Measurements from ENCODE around the gene COQ7.

COQ7 gene

DNA sequence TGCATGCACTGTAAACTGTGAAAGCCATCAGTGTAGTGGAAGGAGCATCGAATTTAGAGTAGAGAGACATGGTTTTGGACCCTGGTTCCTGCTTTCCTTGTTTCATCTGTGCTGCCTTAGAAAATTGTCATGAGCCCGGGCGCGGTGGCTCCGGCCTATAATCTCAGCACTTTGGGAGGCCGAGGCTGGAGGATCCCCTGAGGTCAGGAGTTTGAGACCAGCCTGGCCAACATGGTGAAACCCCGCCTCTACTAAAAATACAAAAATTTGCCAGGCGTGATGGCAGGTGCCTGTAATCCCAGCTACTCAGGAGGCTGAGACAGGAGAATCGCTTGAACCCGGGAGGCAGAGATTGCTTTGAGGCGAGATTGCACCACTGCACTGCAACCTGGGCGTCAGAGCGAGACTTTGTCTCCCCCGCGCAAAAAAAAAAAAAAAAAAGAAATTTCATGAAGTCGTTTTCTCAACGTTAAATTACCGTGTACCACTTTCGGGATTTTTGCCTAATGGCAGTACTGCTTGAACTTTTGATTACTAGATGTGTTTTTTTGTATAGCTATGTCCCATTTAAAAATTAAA is 912 bp downstream of the COQ7 start:
- Histone ChIP-seq H3K4me1 (ENCODE audit: control insufficient read depth in 2 of 2, insufficient read depth in 1 of 2, low read depth in 1 of 2, low read length in 2 of 2) (no peaks in the 10 kb centered on the region), H3K23ac (ENCODE audit: low read depth, low read length, poor library complexity) (peak overlapping the region; percentile 73), H3K79me1 (ENCODE audit: low read depth, low read length) (peaks cover 5% of the 10 kb centered on the region), H3K9ac (ENCODE audit: low read depth, low read length, poor library complexity) (peak overlapping the region; percentile 50), H2AK5ac (ENCODE audit: low read depth, low read length) (no peak overlapping the region), H3K36me3 (replicated peaks in 1 of 2; ENCODE audit: control insufficient read depth in 2 of 2, insufficient read depth in 2 of 2, low read length in 2 of 2) (peaks cover 4 to 18% of the 10 kb centered on the region in 2 donors), H3K9me3 (replicated peaks in 1 of 2; ENCODE audit: control insufficient read depth in 2 of 2, insufficient read depth in 1 of 2, low read depth in 1 of 2, low read length in 2 of 2) (no peaks in the 10 kb centered on the region), H2AFZ (ENCODE audit: low read length) (peak overlapping the region; percentile 99), H3K27ac (replicated peaks; ENCODE audit: low read length) (no peak overlapping the region), H3K4me2 (ENCODE audit: insufficient read depth, low read length, poor library complexity, severe bottlenecking) (peak overlapping the region; percentile 83), H3K18ac (ENCODE audit: low read length) (no peak overlapping the region), H2BK5ac (ENCODE audit: low read length) (peak overlapping the region; percentile 98), H3K4me3 (ENCODE audit: low read length in 2 of 2) (peak overlapping the region; percentile 66 to 94), H3K14ac (ENCODE audit: low read length) (no peak overlapping the region), H4K91ac (ENCODE audit: low read depth, low read length, poor library complexity) (no peak overlapping the region), H3K27me3 (ENCODE audit: control insufficient read depth in 3 of 3, insufficient read depth in 3 of 3, low read depth in 1 of 3, low read length in 3 of 3) (no peaks in the 10 kb centered on the region), H4K8ac (ENCODE audit: low read depth, low read length) (no peak overlapping the region), H2BK12ac (ENCODE audit: low read length) (no peak overlapping the region), H2BK120ac (ENCODE audit: low read depth, low read length) (no peak overlapping the region), H2BK15ac (ENCODE audit: low read length) (no peak overlapping the region), H3K4ac (ENCODE audit: low read length) (no peak overlapping the region)
- no CpG with 5 or more reads among the region's 19 CpGs for WGBS, 2 donors (ENCODE audit: extremely low coverage in 2 of 2, insufficient read length in 2 of 2, insufficient replicate concordance in 1 of 2)
- no peak for DNase-seq (ENCODE audit: low spot score)

DNA sequence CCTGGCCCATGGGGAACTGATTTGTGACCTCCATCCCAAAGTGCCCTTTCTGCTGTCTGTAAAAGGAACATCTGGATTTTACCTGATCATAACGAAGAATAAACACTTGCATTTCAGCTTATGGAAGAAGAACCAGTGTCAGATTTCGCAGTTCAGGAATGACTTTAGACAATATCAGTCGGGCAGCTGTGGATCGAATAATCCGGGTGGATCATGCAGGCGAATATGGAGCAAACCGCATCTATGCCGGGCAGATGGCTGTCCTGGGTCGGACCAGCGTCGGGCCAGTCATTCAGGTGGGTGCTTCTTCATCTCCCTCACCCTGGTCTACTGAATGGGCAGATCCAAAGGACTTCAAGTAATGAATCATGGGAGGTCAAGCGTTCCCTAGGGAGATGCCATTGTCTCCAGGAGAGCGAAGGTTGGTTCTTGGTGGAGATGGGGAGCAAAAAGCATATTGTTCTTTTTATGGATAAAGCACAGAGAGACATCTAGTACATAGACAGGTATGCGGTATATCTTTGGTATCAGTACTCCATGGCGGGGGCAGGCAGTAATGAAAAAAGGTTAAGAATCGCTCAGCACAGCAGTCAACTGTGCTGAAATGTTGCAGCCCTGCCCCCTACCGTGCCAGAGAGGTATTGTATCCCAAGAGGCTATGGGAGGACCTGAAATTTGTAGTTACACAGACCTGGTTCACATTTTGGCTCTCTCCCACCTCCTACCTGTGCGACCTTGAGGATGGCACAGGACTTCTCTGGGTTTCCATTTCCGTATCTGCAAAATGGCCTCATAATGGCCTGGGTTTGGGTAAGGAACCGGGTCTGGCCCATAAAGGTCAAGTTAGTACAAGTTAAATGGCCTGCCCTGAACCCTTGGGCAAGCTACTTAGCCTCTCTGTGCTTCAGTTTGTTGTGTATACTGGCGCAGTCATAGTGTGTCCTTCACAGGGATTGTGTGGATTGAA is 4.7 kb downstream of the COQ7 start:
- Histone ChIP-seq H3K4ac (ENCODE audit: low read length) (no peak overlapping the region), H3K27ac (replicated peaks; ENCODE audit: low read length) (no peak overlapping the region), H3K14ac (ENCODE audit: low read length) (no peak overlapping the region), H3K79me1 (ENCODE audit: low read depth, low read length) (peaks cover 5% of the 10 kb centered on the region), H4K8ac (ENCODE audit: low read depth, low read length) (no peak overlapping the region), H3K36me3 (replicated peaks in 1 of 2; ENCODE audit: control insufficient read depth in 2 of 2, insufficient read depth in 2 of 2, low read length in 2 of 2) (peaks cover 10 to 50% of the 10 kb centered on the region in 2 donors), H3K9me3 (replicated peaks in 1 of 2; ENCODE audit: control insufficient read depth in 2 of 2, insufficient read depth in 1 of 2, low read depth in 1 of 2, low read length in 2 of 2) (no peaks in the 10 kb centered on the region), H3K18ac (ENCODE audit: low read length) (no peak overlapping the region), H3K4me2 (ENCODE audit: insufficient read depth, low read length, poor library complexity, severe bottlenecking) (no peak overlapping the region), H3K27me3 (ENCODE audit: control insufficient read depth in 3 of 3, insufficient read depth in 3 of 3, low read depth in 1 of 3, low read length in 3 of 3) (no peaks in the 10 kb centered on the region), H3K4me3 (ENCODE audit: low read length in 2 of 2) (no peak overlapping the region), H3K9ac (ENCODE audit: low read depth, low read length, poor library complexity) (no peak overlapping the region), H3K23ac (ENCODE audit: low read depth, low read length, poor library complexity) (no peak overlapping the region), H2AK5ac (ENCODE audit: low read depth, low read length) (no peak overlapping the region), H4K91ac (ENCODE audit: low read depth, low read length, poor library complexity) (no peak overlapping the region), H2BK120ac (ENCODE audit: low read depth, low read length) (no peak overlapping the region), H2AFZ (ENCODE audit: low read length) (no peak overlapping the region), H2BK5ac (ENCODE audit: low read length) (no peak overlapping the region), H3K4me1 (ENCODE audit: control insufficient read depth in 2 of 2, insufficient read depth in 1 of 2, low read depth in 1 of 2, low read length in 2 of 2) (no peaks in the 10 kb centered on the region), H2BK15ac (ENCODE audit: low read length) (no peak overlapping the region), H2BK12ac (ENCODE audit: low read length) (no peak overlapping the region)
- WGBS, 2 donors (ENCODE audit: extremely low coverage in 2 of 2, insufficient read length in 2 of 2, insufficient replicate concordance in 1 of 2), result no CpG with 5 or more reads among the region's 21 CpGs
- DNase-seq (ENCODE audit: low spot score), result peak; percentile 31

DNA sequence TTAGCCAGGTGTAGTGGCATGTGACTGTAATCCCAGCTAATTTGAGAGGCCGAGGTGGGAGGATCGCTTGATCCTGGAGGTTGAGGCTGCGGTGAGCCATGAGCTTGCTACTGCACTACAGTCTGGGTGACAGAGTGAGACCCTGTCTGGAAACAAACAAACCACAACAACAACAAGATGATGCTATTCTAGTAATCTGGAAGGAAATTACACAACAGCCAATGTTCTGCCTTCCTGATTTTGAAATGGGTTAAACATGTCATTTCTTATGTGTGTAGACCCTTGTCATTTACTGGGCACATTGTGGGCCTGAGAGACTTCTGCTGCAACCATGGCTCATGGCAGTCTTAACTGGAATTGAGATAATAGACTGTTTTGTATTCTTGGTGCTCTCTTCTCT is 5.9 kb downstream of the COQ7 start:
- no CpG with 5 or more reads among the region's 3 CpGs for WGBS, 2 donors (ENCODE audit: extremely low coverage in 2 of 2, insufficient read length in 2 of 2, insufficient replicate concordance in 1 of 2)
- H3K79me1 ChIP-seq (ENCODE audit: low read depth, low read length), result peaks cover 2% of the 10 kb centered on the region
- no peak overlapping the region for H3K9ac ChIP-seq (ENCODE audit: low read depth, low read length, poor library complexity)
- H4K91ac ChIP-seq (ENCODE audit: low read depth, low read length, poor library complexity), result no peak overlapping the region
- no peak overlapping the region for H2BK120ac ChIP-seq (ENCODE audit: low read depth, low read length)
- no peak for DNase-seq (ENCODE audit: low spot score)
- H3K23ac ChIP-seq (ENCODE audit: low read depth, low read length, poor library complexity), result no peak overlapping the region
- no peak overlapping the region for H2BK15ac ChIP-seq (ENCODE audit: low read length)
- H2BK5ac ChIP-seq (ENCODE audit: low read length), result no peak overlapping the region
- H3K4ac ChIP-seq (ENCODE audit: low read length), result no peak overlapping the region
- no peak overlapping the region for H3K14ac ChIP-seq (ENCODE audit: low read length)
- H2BK12ac ChIP-seq (ENCODE audit: low read length), result no peak overlapping the region
- no peak overlapping the region for H3K4me3 ChIP-seq (ENCODE audit: low read length in 2 of 2)
- H2AFZ ChIP-seq (ENCODE audit: low read length), result no peak overlapping the region
- H4K8ac ChIP-seq (ENCODE audit: low read depth, low read length), result no peak overlapping the region
- no peaks in the 10 kb centered on the region for H3K27me3 ChIP-seq (ENCODE audit: control insufficient read depth in 3 of 3, insufficient read depth in 3 of 3, low read depth in 1 of 3, low read length in 3 of 3)
- no peaks in the 10 kb centered on the region for H3K4me1 ChIP-seq (ENCODE audit: control insufficient read depth in 2 of 2, insufficient read depth in 1 of 2, low read depth in 1 of 2, low read length in 2 of 2)
- no peak overlapping the region for H3K27ac ChIP-seq (replicated peaks; ENCODE audit: low read length)
- no peak overlapping the region for H3K4me2 ChIP-seq (ENCODE audit: insufficient read depth, low read length, poor library complexity, severe bottlenecking)
- H3K18ac ChIP-seq (ENCODE audit: low read length), result no peak overlapping the region
- H2AK5ac ChIP-seq (ENCODE audit: low read depth, low read length), result no peak overlapping the region
- H3K36me3 ChIP-seq (replicated peaks in 1 of 2; ENCODE audit: control insufficient read depth in 2 of 2, insufficient read depth in 2 of 2, low read length in 2 of 2), result peaks cover 14 to 60% of the 10 kb centered on the region in 2 donors
- no peaks in the 10 kb centered on the region for H3K9me3 ChIP-seq (replicated peaks in 1 of 2; ENCODE audit: control insufficient read depth in 2 of 2, insufficient read depth in 1 of 2, low read depth in 1 of 2, low read length in 2 of 2)

DNA sequence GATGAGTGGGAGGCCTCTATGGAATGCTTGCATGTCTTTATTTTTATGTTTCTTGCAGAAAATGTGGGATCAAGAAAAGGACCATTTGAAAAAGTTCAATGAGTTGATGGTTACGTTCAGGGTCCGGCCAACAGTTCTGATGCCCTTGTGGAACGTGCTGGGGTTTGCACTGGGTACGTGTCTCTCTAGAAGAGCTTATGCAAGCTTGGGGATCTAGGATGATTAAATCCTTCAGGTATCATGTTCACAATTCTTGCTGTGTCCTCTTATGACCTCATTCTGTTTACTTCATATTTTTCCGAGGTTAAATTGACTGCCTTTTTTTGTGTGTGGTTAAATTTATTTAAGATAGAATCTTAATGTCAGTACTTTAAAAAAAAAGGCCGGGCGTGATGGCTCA is 6.4 kb downstream of the COQ7 start:
- H3K79me1 ChIP-seq (ENCODE audit: low read depth, low read length), result peaks cover 2% of the 10 kb centered on the region
- DNase-seq (ENCODE audit: low spot score), result no peak
- H3K36me3 ChIP-seq (replicated peaks in 1 of 2; ENCODE audit: control insufficient read depth in 2 of 2, insufficient read depth in 2 of 2, low read length in 2 of 2), result peaks cover 15 to 66% of the 10 kb centered on the region in 2 donors
- no peaks in the 10 kb centered on the region for H3K4me1 ChIP-seq (ENCODE audit: control insufficient read depth in 2 of 2, insufficient read depth in 1 of 2, low read depth in 1 of 2, low read length in 2 of 2)
- H2AFZ ChIP-seq (ENCODE audit: low read length), result no peak overlapping the region
- H3K4ac ChIP-seq (ENCODE audit: low read length), result no peak overlapping the region
- H2BK12ac ChIP-seq (ENCODE audit: low read length), result no peak overlapping the region
- H4K91ac ChIP-seq (ENCODE audit: low read depth, low read length, poor library complexity), result no peak overlapping the region
- no peak overlapping the region for H4K8ac ChIP-seq (ENCODE audit: low read depth, low read length)
- no peak overlapping the region for H2BK120ac ChIP-seq (ENCODE audit: low read depth, low read length)
- H3K4me3 ChIP-seq (ENCODE audit: low read length in 2 of 2), result no peak overlapping the region
- no peak overlapping the region for H3K27ac ChIP-seq (replicated peaks; ENCODE audit: low read length)
- H3K9me3 ChIP-seq (replicated peaks in 1 of 2; ENCODE audit: control insufficient read depth in 2 of 2, insufficient read depth in 1 of 2, low read depth in 1 of 2, low read length in 2 of 2), result peaks cover 0 to under 1% of the 10 kb centered on the region in 2 donors
- no peak overlapping the region for H2AK5ac ChIP-seq (ENCODE audit: low read depth, low read length)
- H3K4me2 ChIP-seq (ENCODE audit: insufficient read depth, low read length, poor library complexity, severe bottlenecking), result no peak overlapping the region
- no peak overlapping the region for H2BK5ac ChIP-seq (ENCODE audit: low read length)
- H3K23ac ChIP-seq (ENCODE audit: low read depth, low read length, poor library complexity), result no peak overlapping the region
- H3K9ac ChIP-seq (ENCODE audit: low read depth, low read length, poor library complexity), result no peak overlapping the region
- H3K18ac ChIP-seq (ENCODE audit: low read length), result no peak overlapping the region
- no CpG with 5 or more reads among the region's 7 CpGs for WGBS, 2 donors (ENCODE audit: extremely low coverage in 2 of 2, insufficient read length in 2 of 2, insufficient replicate concordance in 1 of 2)
- H3K27me3 ChIP-seq (ENCODE audit: control insufficient read depth in 3 of 3, insufficient read depth in 3 of 3, low read depth in 1 of 3, low read length in 3 of 3), result no peaks in the 10 kb centered on the region
- no peak overlapping the region for H2BK15ac ChIP-seq (ENCODE audit: low read length)
- H3K14ac ChIP-seq (ENCODE audit: low read length), result no peak overlapping the region
